ENCODE results near the gene ASGR2.
"Not testable (repeated sequence)": the region's sequence is repeated elsewhere in the genome, so short reads cannot be mapped to it uniquely, and the experiment has no call there.

The ASGR2 gene

GRCh38 chr17:7114241-7114874, at the start of gene ASGR2:
Gene ASGR2 (minus strand): TSS chr17:7114822. CDS start chr17:7114240, 582 bp downstream.
- no peak for DNase-seq

DNA sequence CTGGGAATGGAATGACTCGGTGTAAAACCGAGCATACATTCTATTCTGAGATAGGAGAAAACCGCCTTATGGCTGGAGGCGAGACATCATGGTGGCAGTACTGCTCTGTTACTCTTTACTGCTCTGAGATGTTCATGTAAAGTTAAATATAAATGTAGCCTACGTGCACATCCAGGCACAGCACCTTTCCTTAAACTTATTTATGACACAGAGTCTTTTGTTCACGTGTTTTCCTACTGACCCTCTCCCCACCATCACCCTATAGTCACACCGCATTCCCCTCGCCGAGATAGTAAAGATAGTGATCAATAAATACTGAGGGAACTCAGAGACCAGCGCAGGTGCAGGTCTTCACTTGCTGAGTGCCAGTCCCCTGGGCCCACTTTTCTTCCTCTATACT, 44.9 kb upstream of the ASGR2 start:
- DNase-seq = not testable (repeated sequence)

- not testable (repeated sequence) for DNase-seq
Measured at GRCh38 chr17:7158424-7158823, 43.8 kb upstream of the ASGR2 start.

DNA sequence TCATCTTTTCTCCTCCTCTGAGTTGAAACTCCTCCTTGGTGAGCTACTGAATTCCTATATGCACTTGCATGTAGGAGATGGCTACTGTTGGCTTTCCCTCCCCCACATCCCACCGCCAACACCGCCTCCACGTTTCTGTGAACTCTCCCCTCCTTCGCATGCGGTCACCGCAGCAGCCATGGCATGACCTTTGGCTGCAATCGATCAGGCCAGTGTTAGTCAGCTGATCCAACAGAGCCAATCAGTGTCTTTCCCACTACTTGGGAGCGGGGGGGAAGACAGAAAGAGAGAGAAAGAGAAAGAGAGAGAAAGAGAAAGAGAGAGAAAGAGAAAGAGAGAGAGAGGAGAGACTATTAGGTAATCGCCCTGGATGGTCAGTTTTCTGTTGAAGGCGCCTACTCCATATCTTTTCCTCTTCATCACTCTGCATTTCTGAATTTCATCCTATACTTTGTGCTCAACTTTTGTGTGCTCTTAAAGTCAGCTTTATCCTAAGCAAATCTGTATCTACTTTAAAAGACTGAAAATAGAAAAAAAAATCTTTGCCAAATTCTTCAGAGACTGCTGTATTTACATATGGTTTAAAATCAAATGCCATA, 41.8 kb upstream of the ASGR2 start:
- DNase-seq = no peak

DNA sequence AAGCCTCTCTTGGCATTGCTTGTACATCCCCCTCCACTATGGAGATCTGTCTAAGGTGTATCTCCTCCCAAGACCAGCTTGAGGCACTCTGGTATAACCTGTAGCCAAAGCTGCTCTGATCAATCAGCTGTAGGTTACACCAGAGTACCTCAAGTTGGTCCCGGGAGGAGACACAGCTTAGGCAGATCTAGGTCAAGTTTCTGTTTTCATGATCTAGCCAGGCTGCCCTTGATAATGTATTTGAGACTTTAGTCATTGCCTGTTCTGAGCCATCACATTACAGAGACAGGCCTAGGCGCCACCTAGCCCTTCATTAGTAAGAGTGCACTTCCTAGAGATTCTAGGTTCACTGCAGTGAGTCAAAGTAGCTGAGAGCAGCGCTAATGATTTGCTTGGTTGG, 33.1 kb upstream of the ASGR2 start:
- no peak for DNase-seq

DNA sequence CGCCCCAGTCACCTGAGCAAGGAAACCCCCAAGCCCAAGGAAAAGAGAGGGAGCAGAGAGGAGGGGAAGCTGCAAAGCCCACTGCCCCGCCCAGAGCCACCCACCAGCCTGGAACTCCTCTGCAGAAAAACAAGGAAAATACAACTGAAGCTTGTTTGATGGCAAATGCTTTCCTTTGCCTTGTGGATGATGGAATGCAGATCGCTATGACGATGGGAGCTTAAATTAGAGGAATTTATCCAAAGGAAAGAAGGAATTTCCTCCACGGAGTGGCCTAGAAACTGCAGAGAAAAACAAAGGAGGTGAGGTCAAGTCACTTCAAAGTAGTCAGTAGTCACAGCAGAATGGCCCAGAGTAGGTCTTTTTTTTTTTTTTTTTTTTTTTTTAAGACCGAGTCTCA, 31.5 kb upstream of the ASGR2 start:
- no peak for DNase-seq

- DNase-seq = no peak
Measured at GRCh38 chr17:7144213-7144612, 29.6 kb upstream of the ASGR2 start.

DNA sequence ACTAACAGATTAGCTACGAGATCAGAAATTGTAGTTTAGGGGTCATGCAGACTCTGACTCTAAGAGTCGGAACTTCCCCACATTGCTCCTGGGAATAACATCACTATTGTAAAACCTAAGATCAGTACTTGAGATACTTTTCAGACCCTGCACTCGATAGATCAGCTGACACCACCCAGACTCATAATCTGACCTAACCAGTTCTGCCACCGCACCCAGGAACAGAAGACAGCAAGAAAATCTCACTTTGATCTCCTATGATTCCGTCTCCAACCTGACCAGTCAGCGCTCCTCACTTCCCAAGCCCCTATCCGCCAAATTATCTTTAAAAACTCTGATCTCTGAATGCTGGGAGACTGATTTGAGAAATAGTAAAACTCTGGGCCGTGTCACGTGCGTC, 27.2 kb upstream of the ASGR2 start:
- DNase-seq = no peak

DNA sequence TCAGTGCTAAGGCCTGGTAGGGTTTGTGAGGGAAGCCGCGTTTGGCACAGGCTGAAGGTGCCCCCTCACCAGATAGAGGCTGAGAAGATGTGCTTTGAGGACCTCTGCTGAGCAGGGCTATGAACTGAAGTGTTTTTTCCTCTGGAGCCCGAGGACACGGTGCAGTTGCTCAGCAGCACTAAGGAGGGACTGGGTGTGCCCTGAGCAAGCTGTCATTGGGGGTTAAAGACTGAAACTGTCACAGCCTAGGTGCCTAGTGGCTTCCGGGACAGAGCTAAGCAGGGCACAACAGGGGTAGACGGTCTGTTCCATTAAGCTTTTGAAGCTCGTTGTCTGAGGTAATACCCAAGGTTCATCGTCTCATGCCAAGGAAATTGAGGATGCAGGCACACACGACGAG, 24.8 kb upstream of the ASGR2 start:
- DNase-seq = no peak

DNA sequence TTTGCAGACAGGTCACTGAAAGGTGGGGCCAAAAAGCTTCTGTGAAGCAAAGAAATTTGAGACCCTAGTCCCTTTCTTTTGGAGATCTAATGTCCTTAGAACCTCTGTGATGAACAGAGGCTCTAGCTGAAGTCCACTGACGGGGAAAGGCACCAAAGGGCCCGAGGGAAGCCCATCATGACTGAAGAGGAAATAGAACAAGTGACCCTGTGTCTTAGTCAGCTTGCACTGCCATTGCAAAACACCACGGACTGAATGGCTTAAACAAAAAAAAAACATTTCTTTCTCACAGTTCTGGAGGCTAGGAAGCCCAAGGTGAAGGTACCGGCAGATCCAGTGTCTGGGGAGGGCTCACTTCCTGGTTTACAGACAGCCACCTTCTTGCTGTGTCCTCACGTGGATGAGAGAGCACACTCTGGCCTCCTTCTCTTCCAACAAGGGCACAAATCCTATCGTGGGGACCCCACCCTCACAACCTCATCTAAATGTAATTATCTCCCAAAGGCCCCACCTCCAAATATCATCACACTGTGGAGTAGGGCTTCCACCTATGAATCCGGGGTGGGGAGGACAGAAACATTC, 24.3 kb upstream of the ASGR2 start:
- no peak for DNase-seq

DNA sequence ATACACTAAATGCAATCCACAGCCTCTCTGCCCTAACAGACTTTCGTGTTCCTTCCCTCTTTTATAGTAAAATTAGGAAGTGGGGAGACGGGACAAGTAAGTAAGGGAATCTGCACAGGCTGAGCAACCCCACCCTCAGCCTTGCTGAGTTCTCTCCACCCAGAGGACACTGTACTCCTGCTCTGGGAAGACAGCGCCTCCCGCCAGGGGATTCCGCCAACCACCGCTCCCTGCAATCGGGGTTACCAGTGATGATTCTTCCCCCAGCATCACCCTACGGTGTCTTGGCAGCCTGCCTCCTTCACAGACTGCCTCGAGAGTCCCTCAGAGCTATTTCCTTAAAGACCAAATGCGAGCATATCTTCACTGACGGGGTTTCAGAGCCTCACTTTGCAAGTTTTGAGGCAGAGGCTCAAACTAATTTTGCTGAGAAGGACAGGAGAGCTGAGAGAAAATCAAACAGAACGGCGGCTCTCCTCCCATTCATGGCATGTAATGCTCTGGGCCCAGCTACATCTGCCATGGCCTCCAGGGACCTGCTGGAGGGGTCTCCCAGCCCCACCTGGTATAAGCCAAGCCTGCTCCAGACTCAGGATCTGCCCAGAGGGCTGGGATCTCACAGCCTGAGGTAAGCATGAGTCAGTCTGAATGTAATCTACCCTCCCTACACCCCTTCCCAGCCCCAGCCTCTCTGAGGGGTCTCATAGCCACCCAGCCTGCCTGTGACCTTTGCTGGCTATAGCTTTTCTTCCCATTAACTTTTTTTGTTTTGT, 22.7 kb upstream of the ASGR2 start:
- no peak for DNase-seq

DNA sequence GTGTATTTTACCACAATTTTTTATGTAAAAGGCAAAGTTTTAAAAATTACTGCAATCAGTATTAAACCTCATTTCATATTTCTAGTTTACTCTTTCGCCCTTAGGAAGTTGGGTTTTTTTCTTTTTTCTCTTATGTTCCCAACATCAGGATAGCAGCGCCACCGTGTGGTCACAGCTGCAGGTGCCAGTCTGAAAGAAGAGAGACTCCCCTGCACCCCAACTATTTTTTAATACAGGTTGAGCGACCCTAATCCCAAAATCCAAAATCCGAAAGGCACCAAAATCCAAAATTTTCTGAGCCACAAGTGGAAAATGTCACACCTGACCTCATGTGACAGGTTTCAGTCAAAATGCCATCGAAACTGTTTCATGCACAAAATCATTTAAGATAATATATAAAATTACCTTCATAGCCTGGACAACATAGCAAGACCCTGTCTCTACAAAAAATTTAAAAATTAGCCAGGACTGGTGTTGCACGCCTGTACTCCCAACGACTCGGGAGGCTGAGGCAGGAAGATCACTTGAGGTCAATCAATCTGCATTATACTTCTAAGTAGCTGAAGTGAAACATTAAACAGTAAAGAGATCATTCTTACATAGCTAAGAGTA, 21.8 kb upstream of the ASGR2 start:
- DNase-seq = peak; percentile 59 to 62

- no peak for DNase-seq
Measured at GRCh38 chr17:7133916-7134315, 19.3 kb upstream of the ASGR2 start.

GRCh38 chr17:7133424-7133823, 18.8 kb upstream of the ASGR2 start:
- peak; percentile 56 to 69 for DNase-seq

DNA sequence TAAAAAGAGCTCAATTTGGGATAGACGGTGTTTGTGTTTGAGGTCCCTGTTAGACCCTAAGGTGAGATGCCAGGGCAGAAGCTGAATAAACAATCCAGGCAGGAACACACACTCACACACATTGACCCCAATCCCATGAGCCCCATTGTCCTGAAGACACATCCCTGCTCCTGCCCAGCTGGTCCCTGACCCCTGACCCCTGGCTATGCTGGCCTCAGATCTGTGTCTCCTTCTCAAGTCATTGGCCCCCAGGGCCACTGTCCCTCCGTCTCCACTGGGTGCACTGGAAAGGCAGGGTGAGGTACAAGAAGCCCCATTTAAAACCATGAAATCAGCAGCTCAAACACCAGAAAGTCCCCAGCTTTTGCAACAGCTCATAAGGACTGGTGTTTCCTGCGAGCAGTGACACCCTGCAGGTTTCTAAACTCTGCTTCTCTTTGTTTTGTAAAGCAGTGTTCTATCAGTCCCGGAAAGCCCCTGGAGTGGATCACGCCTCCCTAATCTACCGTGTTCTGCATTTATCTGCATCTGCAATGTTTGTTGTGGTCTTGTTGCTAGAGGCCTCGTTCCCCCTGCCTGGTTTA, 18.0 kb upstream of the ASGR2 start:
- no peak for DNase-seq

DNA sequence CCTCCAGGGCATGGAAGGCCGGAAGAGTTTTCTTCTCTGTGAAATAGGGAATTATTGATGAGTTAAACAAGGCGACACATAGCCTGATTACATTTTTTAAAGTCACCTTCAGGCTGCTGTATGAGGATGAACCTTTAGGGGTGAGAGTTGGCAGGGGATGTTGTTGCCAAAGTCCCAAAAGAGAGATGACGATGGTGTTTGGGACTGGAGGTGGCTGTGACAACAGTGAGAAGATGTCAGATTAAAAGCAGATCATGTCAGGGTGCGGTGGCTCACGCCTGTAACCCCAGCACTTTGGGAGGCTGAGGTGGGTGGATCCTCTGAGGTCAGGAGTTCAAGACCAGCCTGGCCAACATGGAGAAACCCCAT, 16.8 kb upstream of the ASGR2 start:
- no peak for DNase-seq

DNA sequence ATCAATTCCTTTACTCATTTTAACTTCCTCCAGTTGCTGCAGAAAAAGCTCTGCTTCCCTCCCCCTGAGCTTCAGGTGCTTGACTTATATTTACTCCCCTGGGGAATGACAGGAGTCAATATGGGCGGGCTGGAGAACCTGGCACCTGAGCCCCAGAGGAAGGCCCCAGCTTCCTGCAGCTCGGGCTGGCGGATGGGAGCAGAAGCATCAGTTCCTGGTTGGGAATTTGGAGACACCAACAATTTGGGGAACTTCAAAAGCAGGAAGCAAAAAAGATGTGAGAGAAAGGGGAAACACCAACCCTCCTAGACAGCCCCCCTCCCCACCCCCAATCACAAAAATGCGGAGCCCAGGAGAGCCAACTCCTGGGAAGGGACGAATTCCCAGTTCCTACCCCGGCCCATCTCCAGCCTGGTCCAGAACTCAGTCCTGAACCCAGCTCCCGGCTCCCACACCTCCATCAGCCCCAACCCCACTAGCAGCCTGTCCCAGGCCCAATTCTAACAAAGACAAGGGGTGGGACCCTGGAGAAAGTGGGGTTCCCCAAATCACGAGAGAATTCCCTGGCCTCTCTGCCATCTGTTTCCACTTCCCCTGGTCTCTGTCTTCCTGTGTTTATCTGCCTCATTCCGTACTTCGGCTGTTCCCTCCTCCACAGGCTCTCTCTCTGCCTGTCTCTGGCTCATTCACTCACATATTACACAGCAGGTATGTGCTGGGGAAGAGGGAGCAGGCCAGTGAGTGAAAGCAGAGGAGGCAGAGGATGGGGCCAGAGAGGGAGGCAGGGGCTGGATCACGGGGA, 16.2 kb upstream of the ASGR2 start:
- DNase-seq = no peak

GRCh38 chr17:7129311-7129710, 14.7 kb upstream of the ASGR2 start:
- no peak for DNase-seq

- DNase-seq = no peak
Measured at GRCh38 chr17:7128160-7128559, 13.5 kb upstream of the ASGR2 start.

- DNase-seq = not testable (repeated sequence)
Measured at GRCh38 chr17:7127501-7127900, 12.9 kb upstream of the ASGR2 start.

GRCh38 chr17:7126386-7126785, 11.8 kb upstream of the ASGR2 start:
- DNase-seq = not testable (repeated sequence)

- no peak for DNase-seq
Measured at GRCh38 chr17:7124923-7125322, 10.3 kb upstream of the ASGR2 start.
